Middle frontal gyrus (tissue), 1 donor: ENCODE data around the gene SPO11.
"Not testable (repeated sequence)": the region's sequence is repeated elsewhere in the genome, so short reads cannot be mapped to it uniquely, and the experiment has no call there.

Experiments
- DNase-seq: peaks from one replicate; pipeline ENCODE4 v3.0.0-alpha.2; 2015; ENCODE audit warnings: low spot score; ENCODE audit errors: extremely low spot score

SPO11 gene

GRCh38 chr20:57335392-57335791 lies 5.8 kb downstream of the SPO11 start:
- DNase-seq, result no peak

GRCh38 chr20:57341663-57342062 lies 12.1 kb downstream of the SPO11 start:
- DNase-seq, result no peak

- no peak for DNase-seq
Measured at GRCh38 chr20:57342829-57343228, 13.2 kb downstream of the SPO11 start.

- DNase-seq, result peak; percentile 71
Measured at GRCh38 chr20:57346477-57346876, 16.9 kb downstream of the SPO11 start.

GRCh38 chr20:57347393-57347792 lies 17.8 kb downstream of the SPO11 start:
- DNase-seq, result no peak

- DNase-seq, result not testable (repeated sequence)
Measured at GRCh38 chr20:57348200-57348921, 18.8 kb downstream of the SPO11 start.

GRCh38 chr20:57348922-57349574 lies 19.4 kb downstream of the SPO11 start:
- DNase-seq, result not testable (repeated sequence)

- DNase-seq, result no peak
Measured at GRCh38 chr20:57350081-57350710, 20.6 kb downstream of the SPO11 start.

GRCh38 chr20:57350726-57351041 lies 21.1 kb downstream of the SPO11 start:
- DNase-seq, result not testable (repeated sequence)

- peak; percentile 95 for DNase-seq
Measured at GRCh38 chr20:57351042-57351783, 21.6 kb downstream of the SPO11 start, which contains the start of gene RAE1. Gene RAE1, plus strand, starts transcription at chr20:57351255. Its CDS starts 2,784 bp downstream, at chr20:57354039.

- no peak for DNase-seq
Measured at GRCh38 chr20:57352305-57352704, 22.7 kb downstream of the SPO11 start.

- no peak for DNase-seq
Measured at GRCh38 chr20:57353351-57353750, 23.7 kb downstream of the SPO11 start.

GRCh38 chr20:57361517-57361916 lies 31.9 kb downstream of the SPO11 start:
- no peak for DNase-seq

GRCh38 chr20:57364451-57364850 lies 34.8 kb downstream of the SPO11 start:
- DNase-seq, result no peak

GRCh38 chr20:57369596-57369995 lies 40.0 kb downstream of the SPO11 start:
- DNase-seq, result no peak

GRCh38 chr20:57370316-57370715 lies 40.7 kb downstream of the SPO11 start:
- DNase-seq, result no peak

- no peak for DNase-seq
Measured at GRCh38 chr20:57371363-57371762, 41.8 kb downstream of the SPO11 start.

GRCh38 chr20:57372157-57372556 lies 42.6 kb downstream of the SPO11 start:
- no peak for DNase-seq

GRCh38 chr20:57372581-57373350 lies 43.2 kb downstream of the SPO11 start:
- DNase-seq, result no peak

- DNase-seq, result no peak
Measured at GRCh38 chr20:57374343-57374930, 44.8 kb downstream of the SPO11 start.
